DMS114 treated with DMSO at 0.1 percent for 48 hours (cell line): ENCODE results near the gene INPP4A.

Experiments used
- DNase-seq: peaks from one replicate; lab custom pipeline; 2025; ENCODE audit not compliant: unreplicated experiment; lab: John Stamatoyannopoulos, UW

INPP4A gene

DNA sequence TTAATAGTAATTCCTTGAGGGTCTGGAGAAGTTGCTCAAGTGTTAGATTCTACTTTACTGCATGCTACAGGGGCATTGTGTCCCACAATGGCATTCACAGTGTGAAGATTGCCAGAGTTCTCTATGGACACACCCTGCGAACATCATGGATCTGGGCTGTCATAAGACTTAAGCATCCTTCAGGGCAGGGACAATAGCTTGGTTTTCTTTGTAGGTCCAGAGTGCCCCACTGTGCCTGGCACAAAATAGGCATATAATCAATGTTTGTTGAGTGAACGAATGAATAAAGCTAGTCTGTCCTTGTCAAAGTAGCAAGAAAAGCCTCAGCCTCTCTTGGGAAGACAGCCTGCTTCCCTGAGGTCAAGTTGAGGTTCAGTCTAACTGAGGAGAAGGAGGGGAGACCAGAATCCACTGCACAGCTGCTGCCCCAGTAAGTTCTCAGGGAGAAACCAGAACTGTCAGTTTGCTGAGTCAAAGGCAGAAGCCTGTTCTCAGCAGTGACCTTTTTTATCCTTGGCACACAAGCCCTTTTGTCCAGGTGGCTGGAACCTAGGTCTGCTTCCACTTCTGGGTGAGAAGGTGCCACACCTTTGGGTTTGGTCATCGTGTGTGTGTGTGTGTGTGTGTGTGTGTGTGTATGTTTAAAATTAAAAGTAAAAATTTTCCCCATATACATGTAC is 15.0 kb downstream of the INPP4A start:
- no peak for DNase-seq

DNA sequence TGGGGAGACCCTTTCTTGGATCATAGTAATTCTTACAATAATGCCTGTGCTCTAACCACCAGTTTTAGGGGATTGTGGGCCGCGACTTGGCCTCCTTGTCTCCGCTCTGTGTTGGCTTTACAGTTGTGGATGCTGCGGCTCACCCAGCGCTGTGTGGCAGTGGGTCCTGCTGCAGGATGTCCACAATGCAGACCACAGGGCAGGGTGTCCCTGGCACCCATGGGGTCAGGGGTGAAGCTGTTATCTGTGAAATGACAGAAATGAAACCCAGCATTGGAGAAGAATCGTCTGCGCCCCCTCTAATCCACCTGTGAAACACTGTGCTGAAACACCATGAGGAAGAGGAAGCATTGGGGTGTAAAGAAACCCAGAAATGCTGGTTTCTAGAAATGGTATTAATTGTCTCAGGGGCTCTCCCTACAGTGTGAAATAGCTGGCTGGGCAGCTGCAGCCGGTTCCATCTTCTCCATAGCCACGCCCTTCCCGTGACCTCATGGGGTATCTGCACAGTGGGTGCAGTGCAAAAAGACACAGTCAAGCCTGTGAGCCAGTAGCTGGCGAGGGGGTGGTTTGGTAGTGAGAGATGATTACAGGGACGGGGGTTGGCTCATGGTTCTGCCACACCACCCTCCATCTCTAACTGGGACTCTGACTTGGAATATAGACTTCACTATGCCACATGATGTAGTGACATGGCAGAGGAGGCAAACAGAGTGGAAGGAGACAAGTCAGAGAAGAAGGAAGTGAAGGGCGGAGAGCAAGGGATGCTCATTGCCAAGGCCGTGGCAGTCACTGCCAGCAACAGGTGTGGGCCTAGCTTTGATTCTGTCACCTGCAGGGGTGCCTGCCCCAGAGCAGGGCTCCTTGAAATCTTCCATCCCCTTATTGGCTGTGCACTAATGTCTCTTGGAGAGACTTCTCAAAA is 16.2 kb downstream of the INPP4A start:
- DNase-seq: no peak

DNA sequence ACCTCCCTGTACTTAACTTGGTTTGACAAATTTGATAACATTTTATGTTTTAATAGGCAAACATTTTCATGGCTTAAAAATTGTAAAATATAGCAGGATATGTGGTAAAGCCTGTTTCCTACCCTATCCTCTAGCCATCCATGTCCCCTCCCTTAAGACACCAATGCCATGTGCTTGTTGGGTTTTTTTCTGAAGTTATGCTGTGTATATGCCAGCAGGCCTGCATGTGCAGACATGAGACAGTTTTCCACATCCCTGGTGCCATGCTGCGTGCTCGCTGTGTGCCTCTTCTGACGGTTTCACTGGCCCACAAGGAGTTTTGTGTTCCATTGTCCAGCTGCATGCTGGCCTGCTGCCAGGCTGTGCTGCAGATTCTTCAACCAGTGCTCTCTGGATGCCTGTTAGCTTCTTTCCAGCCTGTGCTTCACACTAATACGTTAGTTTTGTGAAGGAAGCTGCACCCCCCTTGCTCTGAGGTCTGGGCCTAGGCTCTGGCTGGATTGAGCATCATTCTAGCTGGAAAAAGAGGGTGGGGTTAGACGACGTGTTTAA is 16.9 kb downstream of the INPP4A start:
- no peak for DNase-seq

DNA sequence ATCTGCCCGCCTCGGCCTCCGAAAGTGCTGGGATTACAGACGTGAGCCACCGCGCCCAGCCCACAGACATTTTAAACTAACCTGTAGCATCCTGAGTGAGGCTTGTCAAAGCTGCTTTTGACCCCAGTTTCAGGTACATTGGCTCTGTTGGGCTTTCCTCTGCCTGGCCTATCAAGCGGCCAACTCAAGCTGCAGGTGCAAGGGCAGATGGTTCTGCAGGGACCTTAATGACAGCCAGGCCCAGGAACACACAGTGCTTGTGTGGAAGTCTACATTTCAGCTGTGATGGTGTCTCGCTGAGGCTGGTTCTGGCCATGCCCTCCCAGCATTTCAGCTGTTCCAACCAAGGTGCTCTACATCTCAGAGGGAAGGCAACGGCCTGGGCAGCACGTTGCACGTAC is 18.4 kb downstream of the INPP4A start:
- no peak for DNase-seq

DNA sequence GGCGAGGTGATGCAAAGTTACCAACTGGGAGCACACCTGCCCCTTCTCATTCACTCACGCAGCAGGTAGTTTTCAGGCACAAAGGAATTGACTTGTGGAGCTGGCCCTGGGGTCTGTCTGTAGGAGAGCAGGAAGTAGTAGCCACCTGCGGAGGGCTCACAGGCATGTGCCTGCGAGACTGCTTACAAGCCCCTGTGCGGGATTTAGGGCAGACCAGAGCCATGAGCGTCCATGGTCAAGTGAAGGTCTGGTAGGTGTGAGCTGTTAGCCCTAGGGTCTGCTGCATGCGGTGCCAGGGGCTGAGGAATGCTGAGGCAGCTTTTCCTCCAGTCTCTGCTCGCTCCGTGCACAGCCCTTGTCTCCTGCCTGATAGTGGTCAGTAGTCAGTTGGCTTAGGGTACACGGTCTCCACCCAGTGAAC is 18.9 kb downstream of the INPP4A start:
- DNase-seq: no peak

DNA sequence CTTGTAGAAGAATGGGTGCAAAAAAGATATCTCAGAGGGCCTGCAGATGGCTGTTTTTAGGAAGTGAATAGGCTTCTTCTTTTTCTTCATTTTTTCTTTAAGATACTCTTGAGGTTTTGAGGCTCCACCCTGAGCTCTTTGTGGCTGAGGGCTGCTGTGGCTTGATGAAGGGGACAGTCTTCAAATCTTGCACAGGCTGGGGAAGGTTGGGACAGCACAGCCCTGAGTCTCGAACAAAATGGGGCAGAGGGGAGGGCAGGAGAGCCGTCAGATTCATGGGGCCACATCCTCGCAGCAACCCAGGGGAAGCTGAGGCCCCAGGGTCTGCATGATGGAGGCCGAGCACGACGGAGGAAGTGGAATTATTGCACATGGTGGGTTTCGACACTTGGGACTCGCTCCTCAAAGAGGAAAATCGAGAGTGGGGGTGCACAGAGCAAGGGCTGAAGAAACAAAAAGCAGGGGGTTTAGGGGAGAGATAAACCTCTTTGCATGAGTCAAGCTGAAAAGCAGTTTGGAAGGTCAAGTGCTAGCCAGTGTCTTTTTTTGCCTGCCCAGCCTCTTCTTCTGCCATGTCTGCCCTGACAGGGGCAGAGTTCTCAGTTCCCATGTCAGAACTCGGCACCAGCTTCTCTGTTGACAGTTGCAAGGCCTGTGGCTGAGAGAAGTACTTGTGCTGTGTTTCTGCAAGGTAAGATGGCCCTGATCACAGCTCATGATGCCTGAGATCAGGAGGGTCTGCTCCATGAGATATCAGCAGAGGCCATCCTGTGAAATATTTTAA is 19.5 kb downstream of the INPP4A start:
- no peak for DNase-seq

DNA sequence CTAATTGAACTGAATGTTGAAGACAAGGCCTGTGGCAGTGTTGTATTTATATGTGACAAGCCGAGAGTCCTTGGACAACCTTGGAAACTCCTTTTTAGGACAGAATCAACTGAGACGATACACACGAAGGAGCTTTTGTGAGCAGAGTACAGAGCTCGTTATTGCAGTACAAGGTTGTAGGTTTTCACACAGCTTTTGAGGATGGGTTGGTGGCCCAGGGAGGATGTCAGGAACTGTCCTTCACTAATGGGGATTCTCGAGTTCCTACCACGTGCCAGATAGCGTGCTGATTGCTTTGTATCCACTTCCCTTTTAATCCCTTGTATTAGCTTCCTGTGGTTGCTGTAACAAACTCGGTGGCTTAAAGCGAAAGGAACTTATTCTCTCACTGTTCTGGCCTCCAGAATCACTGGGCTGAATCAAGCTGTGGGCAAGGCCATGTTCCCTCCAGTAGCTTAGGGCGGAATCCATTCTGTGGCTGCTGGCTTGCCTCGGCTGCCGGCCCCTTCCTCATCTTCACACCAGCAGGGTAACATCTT is 20.2 kb downstream of the INPP4A start:
- DNase-seq: no peak

DNA sequence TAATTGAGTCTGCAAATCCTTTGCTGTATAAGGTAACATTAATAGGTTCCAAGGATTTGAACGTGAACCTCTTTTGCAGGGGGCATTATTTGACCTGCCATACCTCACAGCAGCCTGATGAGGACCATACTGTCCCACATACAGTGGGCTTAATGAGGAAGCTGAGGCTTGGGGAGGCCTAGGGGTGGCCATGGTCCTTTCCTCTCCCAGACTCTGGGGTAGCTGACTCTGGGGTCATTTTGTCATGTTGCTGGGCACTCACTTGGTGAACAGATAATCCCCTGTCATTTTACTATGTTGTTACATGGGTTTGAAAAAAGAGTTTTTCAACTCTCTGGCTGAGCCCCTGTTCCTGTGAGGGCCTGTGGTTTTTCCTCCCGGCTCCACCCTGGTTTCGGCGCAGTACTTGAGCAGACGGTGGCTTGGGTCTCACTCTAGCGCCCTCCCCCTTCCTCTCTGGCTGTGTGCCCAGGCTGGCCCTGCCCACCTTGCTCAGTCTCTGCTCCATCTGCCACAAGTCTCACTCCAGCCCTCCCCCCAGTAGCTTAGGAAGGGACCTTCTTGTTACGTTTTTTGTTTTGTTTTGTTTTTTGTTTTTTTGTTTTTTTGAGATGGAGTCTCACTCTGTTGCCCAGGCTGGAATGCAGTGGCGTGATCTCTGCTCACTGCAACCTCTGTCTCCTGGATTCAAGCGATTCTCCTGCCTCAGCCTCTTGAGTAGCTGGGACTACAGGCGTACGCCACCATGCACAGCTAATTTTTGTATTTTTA is 21.0 kb downstream of the INPP4A start:
- no peak for DNase-seq

DNA sequence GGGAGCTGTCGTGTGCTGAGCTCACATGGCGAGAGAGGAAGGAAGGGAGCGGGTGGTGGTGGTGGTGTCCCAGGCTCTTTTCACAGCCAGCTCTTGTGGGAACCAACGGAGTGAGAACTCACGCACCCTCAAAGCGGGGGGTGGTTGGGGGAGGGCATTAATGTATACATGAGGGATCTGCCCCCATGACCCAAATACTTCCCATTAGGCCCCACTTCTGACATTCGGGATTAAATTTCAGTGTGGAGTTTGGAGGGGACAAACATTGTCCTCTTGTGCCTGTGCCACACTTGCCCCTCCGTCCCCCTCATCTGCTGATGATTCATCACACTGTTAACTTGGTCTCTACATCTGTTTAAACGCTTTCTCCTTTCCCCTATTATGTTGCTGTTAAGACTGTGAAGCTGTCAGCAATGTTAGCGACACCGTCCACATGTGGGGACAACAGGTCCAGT is 22.5 kb downstream of the INPP4A start:
- no peak for DNase-seq

DNA sequence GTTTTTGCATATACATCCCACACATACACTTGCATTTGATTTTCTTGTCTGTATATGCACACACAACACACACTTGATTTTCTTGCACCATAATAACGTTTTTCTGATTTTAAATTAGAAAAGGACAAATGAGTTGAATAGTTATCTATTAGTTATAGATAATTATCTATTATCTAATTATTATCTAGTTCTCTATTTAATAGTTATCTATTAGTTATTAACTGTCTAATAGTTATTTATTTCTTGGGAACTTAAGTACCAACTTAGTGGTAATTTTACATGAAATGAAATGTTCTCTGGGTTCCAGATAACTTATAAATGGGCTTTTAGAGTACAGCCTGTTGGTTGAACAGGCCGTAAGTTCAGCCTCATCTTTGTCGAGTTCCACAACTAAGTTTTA is 23.0 kb downstream of the INPP4A start:
- DNase-seq: no peak

DNA sequence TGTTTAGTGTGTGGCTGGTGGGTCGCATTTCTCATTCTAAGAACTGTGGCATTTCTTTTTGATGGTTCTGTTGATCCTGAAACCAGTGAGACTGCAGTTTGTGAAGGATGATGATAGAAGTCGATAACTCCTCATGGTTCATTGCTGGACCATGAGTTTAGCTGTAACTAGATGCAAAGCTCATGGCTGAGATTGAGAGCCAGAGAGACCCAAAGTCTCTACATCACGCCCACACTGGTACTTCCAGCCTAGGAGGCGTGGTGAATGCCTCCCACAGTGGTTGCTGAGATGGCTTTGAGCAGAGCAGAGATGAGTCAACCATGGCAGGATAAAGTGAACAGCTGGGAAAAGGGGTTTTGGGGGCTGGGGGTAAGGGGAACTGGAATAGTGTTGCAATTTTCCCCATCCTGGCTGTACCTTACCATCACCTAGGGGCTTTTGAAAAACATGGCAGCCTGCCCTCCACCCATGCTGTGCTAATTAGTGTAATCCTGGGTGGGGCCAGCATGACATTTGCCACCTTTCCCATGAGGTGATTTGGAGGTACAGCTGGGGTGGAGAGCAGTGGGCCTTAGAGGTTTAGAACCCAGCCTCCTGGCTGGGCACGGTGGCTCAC is 24.1 kb downstream of the INPP4A start:
- DNase-seq: no peak

DNA sequence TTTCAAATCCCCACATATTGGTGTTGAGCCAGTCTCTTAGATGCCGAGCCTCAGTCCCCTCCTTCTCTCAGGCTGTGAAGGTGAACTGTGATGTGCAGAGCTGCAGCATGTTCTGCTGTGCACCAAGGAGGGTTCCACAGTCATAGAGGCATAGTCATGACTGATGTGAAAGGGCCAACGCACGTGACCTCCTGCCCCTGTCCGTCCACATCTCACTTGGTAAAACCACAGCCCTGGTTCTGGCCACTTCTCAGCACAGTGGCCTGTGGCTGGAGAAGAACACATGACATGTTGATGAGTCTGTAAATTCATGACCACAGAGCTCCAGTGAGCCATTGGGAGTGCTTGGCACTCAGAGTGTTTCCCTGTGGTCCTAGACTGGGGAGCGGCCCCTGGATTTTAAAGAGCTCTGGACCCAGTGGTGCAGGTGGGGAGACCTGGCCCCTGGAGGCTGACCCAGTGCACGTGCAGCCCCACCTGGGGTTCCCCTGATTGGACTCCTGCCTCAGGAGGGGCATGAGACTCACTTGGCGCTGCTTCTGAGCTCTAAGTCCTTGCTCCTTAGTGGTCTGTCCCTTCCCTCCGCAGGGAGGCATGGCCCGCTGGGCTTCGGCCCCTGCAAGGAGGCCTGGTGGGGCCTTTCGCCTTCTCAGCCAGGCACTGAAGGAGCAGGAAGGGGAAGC is 25.3 kb downstream of the INPP4A start:
- no peak for DNase-seq

DNA sequence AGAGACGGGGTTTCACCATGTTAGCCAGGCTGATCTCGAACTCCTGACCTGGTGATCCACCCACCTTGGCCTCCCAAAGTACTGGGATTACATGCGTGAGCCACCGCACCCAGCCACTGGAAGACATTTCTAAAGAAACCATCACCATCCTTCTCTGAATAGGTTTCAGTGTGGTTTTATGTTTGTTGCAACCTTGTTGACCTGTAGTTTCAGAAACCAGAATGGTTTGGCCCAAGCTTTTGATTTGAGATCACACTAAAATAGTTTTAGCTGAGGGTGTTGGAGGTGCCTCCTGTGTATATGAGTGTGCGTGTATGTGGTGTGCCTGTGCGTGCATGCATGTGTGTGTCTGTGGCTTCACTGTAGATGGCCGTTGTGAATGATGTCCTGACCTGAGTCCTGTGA is 26.2 kb downstream of the INPP4A start:
- DNase-seq: no peak

DNA sequence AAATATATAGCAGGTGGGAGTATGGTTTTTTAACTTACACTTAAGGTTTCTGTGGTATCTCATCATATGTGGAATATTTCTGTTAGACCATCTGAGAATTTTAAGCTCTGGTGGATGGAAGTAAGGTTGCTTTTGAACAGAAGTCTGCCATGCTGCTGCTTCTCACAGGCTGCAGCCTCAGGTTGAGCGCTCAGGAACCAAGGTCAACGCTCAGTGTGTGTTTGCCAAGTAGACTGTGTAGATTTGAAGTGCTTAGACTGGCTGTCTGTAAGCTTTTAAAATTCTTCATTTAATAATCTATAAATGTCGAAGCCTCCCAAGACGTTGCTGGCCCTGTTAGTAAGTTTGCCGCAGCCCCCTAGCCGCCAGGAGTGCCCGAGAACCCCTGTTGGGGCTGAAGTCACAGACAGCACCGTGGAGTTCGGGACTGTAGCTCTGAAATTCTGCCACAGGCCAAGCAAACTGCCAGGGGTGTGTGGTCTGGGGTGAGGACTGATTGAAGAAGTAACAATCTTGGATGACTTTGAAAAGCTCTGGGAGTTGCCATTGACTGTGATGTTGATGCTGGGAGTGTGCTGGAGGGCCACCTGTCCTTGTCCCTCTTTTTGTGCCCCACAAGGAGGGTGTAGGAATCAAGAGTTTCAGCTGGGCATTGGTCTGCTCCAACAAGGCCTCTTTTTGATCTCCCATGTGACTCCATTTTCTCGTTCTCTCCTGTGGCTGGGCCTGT is 26.9 kb downstream of the INPP4A start:
- DNase-seq: no peak

DNA sequence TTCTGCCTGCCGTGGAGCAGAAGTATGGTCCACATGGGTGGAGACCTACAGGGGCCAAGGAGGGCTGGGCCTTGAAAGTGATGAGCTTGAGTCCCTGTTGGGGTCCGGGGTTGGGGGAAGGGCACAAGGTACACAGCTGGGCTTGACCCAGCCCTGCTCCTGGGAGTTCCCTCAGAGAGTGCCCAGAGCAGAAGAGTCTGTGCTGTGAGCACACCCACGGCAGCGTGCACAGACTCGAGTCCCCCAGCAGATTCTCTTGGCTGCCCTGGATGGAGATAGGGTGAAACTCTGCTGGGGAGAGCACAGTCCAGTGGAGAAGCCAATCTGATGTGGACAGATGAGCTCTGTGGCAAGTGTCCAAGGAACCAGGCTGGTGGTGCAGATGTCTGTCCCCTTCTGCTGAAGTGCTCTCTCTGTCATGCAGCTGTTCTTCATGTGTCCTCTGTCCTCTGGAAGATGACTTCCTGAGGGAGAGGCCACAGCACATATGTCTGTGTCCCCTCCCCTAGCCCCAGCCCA is 27.5 kb downstream of the INPP4A start:
- DNase-seq: no peak

DNA sequence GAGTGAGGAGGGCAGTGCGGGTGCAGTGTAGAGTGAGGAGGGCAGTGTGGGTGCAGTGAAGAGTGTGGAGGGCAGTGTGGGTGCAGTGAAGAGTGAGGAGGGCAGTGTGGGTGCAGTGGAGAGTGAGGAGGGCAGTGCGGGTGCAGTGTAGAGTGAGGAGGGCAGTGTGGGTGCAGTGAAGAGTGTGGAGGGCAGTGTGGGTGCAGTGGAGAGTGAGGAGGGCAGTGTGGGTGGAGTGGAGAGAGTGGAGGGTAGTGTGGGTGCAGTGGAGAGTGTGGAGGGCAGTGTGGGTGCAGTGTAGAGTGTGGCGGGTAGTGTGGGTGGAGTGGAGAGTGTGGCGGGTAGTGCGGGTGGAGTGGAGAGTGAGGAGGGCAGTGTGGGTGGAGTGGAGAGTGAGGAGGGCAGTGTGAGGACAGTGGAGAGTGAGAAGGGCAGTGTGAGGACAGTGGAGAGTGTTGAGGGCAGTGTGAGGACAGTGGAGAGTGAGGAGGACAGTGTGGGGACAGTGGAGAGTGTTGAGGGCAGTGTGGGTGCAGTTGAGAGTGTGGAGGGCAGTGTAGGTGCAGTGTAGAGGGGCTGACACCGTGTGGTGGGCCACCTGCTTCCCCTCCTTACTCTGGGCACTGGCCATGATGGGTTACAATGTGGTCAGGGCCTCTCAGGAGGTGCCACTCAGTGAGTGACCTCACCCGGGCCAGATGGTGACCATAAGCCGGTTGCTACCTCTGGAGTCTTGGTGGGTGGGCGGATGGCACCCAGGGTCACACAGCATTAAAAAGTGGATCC is 28.5 kb downstream of the INPP4A start:
- DNase-seq: no peak

DNA sequence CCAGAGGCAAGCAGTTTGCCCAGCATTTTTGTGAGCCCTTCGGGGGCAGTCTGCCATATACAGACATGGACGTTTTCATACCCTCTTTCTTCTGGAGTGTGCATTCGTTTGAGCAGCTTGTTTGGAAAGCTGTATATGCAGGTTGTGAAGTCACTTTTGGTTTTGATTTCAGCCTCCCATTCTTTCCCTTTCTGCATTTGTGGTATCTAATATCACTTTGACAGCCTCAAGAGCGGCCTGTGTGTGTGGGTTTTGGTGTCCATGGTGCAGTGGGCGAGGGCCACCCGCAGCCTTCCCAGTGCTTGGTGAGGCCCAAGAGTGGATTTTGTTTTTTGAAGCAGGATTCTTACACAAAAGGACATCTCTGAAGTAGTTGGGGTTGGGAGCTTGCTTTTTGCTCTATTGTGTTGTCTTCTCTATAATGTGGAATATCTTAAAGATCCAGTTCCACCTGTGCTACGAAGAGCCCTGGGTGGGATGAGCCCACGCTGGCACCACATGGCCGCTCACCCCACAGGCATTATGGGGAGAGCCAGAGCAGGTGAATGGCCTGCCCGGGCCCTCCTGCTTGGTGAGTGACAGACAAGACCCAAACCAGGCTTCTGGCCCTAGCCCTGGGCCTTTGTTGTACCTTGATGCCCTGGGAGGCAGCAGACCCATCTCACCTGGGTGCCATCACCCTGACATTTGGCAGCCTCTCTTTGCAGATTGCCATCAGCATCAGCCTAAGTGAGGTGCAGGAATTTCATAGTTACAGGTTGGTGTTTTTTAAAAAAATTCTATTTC is 29.5 kb downstream of the INPP4A start:
- no peak for DNase-seq
